Breast epithelium (tissue), 4 donors: ENCODE measurements around the gene PLEKHD1. TPM values are rescaled to one million over a fixed set of nuclear protein-coding genes. Genes with fewer than 3 reads are reported as not detected.

ENCODE experiments used
- DNase-seq, 2 donors: peaks; one replicate each; pipeline ENCODE4 v3.0.0-alpha.2; 2019; ENCODE audit warnings: low spot score in 2 of 2
- H3K27ac ChIP-seq, 2 donors: fragments of 200-600 bp; sonication (generic) in 1 of 2; one replicate each; pipeline ENCODE4 v1.5.1; 2016 to 2019; ENCODE audit warnings: mild to moderate bottlenecking in 1 of 2
- H3K27me3 ChIP-seq, 2 donors: fragments of 200-600 bp; sonication (generic) in 1 of 2; one replicate each; pipeline versions ENCODE4 v1.5.1 to v1.6.0; 2017 to 2019; ENCODE audit warnings: control low read depth in 1 of 2, mild to moderate bottlenecking in 1 of 2
- H3K36me3 ChIP-seq: fragments of 200-600 bp; one replicate; pipeline ENCODE4 v1.5.1; 2019
- H3K4me1 ChIP-seq, 2 donors: fragments of 200-600 bp; sonication (generic); one replicate each; pipeline ENCODE4 v1.5.1; 2016 to 2019; ENCODE audit warnings: control low read depth in 1 of 2
- H3K4me3 ChIP-seq, 3 donors: fragments of 200-600 bp; sonication (generic); 1 replicate in 2 of 3; 2 replicates in 1 of 3; pipeline ENCODE4 v1.5.1; 2016 to 2019; ENCODE audit warnings: mild to moderate bottlenecking in 3 of 3, moderate library complexity in 2 of 3
- H3K9me3 ChIP-seq, 2 donors: fragments of 200-600 bp; sonication (generic) in 1 of 2; one replicate each; pipeline ENCODE4 v1.5.1; 2016 to 2019; ENCODE audit warnings: control low read depth in 1 of 2
- CTCF ChIP-seq, 3 donors: fragments of 450-650 bp; IDR thresholded peaks; one replicate each; pipeline ENCODE4 v1.5.1; 2016 to 2017; ENCODE audit warnings: antibody characterized with exemption in 3 of 3, mild to moderate bottlenecking in 3 of 3, moderate library complexity in 3 of 3
- POLR2A ChIP-seq: fragments of 450-650 bp; IDR thresholded peaks from one replicate; pipeline ENCODE4 v1.6.1; 2016; ENCODE audit warnings: antibody characterized with exemption, mild to moderate bottlenecking, moderate library complexity
- POLR2AphosphoS5 ChIP-seq, 3 donors: sonication (generic); formaldehyde crosslinking; IDR thresholded peaks; one replicate each; pipeline ENCODE4 v1.6.1; 2017; ENCODE audit warnings: antibody characterized with exemption in 3 of 3
- intact Hi-C: fragments of 100-400 bp; cut with DNase I; formaldehyde crosslinking; loops from one replicate; pipeline ENCODE4 v1.15.1; 2023; ENCODE audit warnings: low total_unique reads
- total RNA-seq, 3 donors: library from RNA; depleted of rRNA; stranded (reverse); fragments of >200 nt; gene quantifications; one replicate each; pipeline ENCODE4 v1.1.0, GENCODE V29; 2016

Gene PLEKHD1
- total RNA-seq, 3 donors from 2014 or later: under 0.01 to 2.3 (median 2.0) TPM

- no peaks in the 10 kb centered on the region for H3K27me3 ChIP-seq
- H3K36me3 ChIP-seq: no peaks in the 10 kb centered on the region
- no peak for TF ChIP-seq CTCF (IDR thresholded peaks at IDR 0.05)
- TF ChIP-seq POLR2AphosphoS5 (IDR thresholded peaks at IDR 0.05): no peak
- TF ChIP-seq POLR2A: no peak
- no peaks in the 10 kb centered on the region for H3K4me1 ChIP-seq
- H3K4me3 ChIP-seq: no peak overlapping the region
- H3K9me3 ChIP-seq: no peaks in the 10 kb centered on the region
- intact Hi-C loops: no loop called here
- peak overlapping the region; percentile 50 to 61 for H3K27ac ChIP-seq
- DNase-seq: no peak
Observed at GRCh38 chr14:69540654-69541335, 56.3 kb downstream of the PLEKHD1 start.

GRCh38 chr14:69542311-69542710 is 57.8 kb downstream of the PLEKHD1 start:
- TF ChIP-seq CTCF (IDR thresholded peaks at IDR 0.05) (no peak), POLR2AphosphoS5 (IDR thresholded peaks at IDR 0.05) (no peak), POLR2A (no peak)
- H3K27me3 ChIP-seq: no peaks in the 10 kb centered on the region
- DNase-seq: no peak
- H3K4me3 ChIP-seq: no peak overlapping the region
- no peaks in the 10 kb centered on the region for H3K4me1 ChIP-seq
- no peaks in the 10 kb centered on the region for H3K36me3 ChIP-seq
- H3K27ac ChIP-seq: no peak overlapping the region
- H3K9me3 ChIP-seq: no peaks in the 10 kb centered on the region
- intact Hi-C loops: no loop called here

- Histone ChIP-seq H3K4me3 (no peak overlapping the region), H3K27ac (peak overlapping the region in 1 of 2 donors; percentile 37), H3K27me3 (peaks cover 0 to 9% of the 10 kb centered on the region in 2 donors), H3K9me3 (no peaks in the 10 kb centered on the region), H3K36me3 (no peaks in the 10 kb centered on the region), H3K4me1 (no peaks in the 10 kb centered on the region)
- peak in 1 of 3 donors; percentile 68 for TF ChIP-seq POLR2AphosphoS5 (IDR thresholded peaks at IDR 0.05)
- TF ChIP-seq POLR2A: no peak
- peak in 1 of 2 donors; percentile 81 for DNase-seq
- intact Hi-C loops: no loop called here
Observed at GRCh38 chr14:69543341-69544115, 59.0 kb downstream of the PLEKHD1 start.

GRCh38 chr14:69547701-69548348 is 63.3 kb downstream of the PLEKHD1 start:
- Histone ChIP-seq H3K4me3 (peak overlapping the region in 2 of 3 donors; percentile 31 to 51), H3K27me3 (peaks cover 0 to 29% of the 10 kb centered on the region in 2 donors), H3K9me3 (no peaks in the 10 kb centered on the region), H3K4me1 (no peaks in the 10 kb centered on the region), H3K36me3 (no peaks in the 10 kb centered on the region), H3K27ac (no peak overlapping the region)
- no peak for DNase-seq
- intact Hi-C loops: no loop called here
- TF ChIP-seq CTCF (IDR thresholded peaks at IDR 0.05) (peak in 2 of 3 donors; percentile 18 to 45), POLR2AphosphoS5 (IDR thresholded peaks at IDR 0.05) (no peak)

GRCh38 chr14:69548566-69548965 is 64.0 kb downstream of the PLEKHD1 start:
- H3K4me1 ChIP-seq: no peaks in the 10 kb centered on the region

More at GRCh38 chr14:69548566-69548965, 64.0 kb downstream of the PLEKHD1 start:
- H3K27me3 ChIP-seq: peaks cover 0 to 29% of the 10 kb centered on the region in 2 donors
- intact Hi-C loops: no loop called here
- TF ChIP-seq POLR2AphosphoS5 (IDR thresholded peaks at IDR 0.05): no peak
- no peak for TF ChIP-seq POLR2A
- TF ChIP-seq CTCF (IDR thresholded peaks at IDR 0.05): no peak
- DNase-seq: no peak
- H3K36me3 ChIP-seq: no peaks in the 10 kb centered on the region
- no peaks in the 10 kb centered on the region for H3K9me3 ChIP-seq
- H3K27ac ChIP-seq: no peak overlapping the region
- no peak overlapping the region for H3K4me3 ChIP-seq
